IMR-90 (cell line): ENCODE data around the gene SNX2. TPM values are rescaled to one million over a fixed set of nuclear protein-coding genes. Genes with fewer than 3 reads are reported as not detected.
A peak's percentile ranks its signal among the peaks of the same experiment; 100 is the strongest.

Experiments used
- ATAC-seq: fragments of 200-7000 bp; cut with Tn5 transposase; 2 replicates; pipeline ENCODE4 v1.9.1; 2020; ENCODE audit warnings: low read depth, mild to moderate bottlenecking, moderate library complexity
- Bru-seq: library from RNA; stranded (reverse); fragments of 400-500 nt; gene quantifications from one replicate; lab custom pipeline; 2021; lab: Mats Ljungman, UMichigan
- BruChase-seq, 2 experiments: library from RNA; stranded (reverse); fragments of 400-500 nt; gene quantifications; one replicate each; lab custom pipeline; 2021; lab: Mats Ljungman, UMichigan
- BruUV-seq: library from RNA; stranded (reverse); fragments of 400-500 nt; replicated peaks from 2 replicates; lab custom pipeline; 2021; lab: Mats Ljungman, UMichigan
- CTCF ChIA-PET: fragments of 300-600 bp; formaldehyde crosslinking; extraction: SDS; loops from one replicate; lab custom pipeline; 2021; ENCODE audit warnings: antibody characterized with exemption; lab: Yijun Ruan, JAX
- POLR2A ChIA-PET: fragments of 300-600 bp; sonication (Branson Sonifier 250); formaldehyde crosslinking; loops from one replicate; lab custom pipeline; 2022; ENCODE audit warnings: antibody characterized with exemption; ENCODE audit not compliant: unreplicated experiment; lab: Charles Lee
- DNase-seq: peaks from one replicate; pipeline ENCODE4 v3.0.0; 2013
- H2AFZ ChIP-seq: replicated peaks from 2 replicates; pipeline ENCODE3; 2013; ENCODE audit warnings: low read length, mild to moderate bottlenecking; ENCODE audit not compliant: poor library complexity
- H2AK5ac ChIP-seq: 2 replicates; pipeline ENCODE4 v1.6.1; 2013; ENCODE audit warnings: low read depth, low read length, inconsistent platforms
- H2AK9ac ChIP-seq: replicated peaks from 2 replicates; pipeline ENCODE3; 2013; ENCODE audit warnings: mild to moderate bottlenecking, low read depth, low read length, moderate library complexity; ENCODE audit not compliant: poor library complexity
- H2BK120ac ChIP-seq: 2 replicates; pipeline ENCODE4 v1.6.1; 2013; ENCODE audit warnings: low read depth, low read length, inconsistent platforms
- H2BK15ac ChIP-seq: 3 replicates; pipeline ENCODE4 v1.6.1; 2013; ENCODE audit warnings: low read depth, low read length, inconsistent platforms
- H2BK20ac ChIP-seq: 2 replicates; pipeline ENCODE4 v1.6.1; 2013; ENCODE audit warnings: low read depth, mild to moderate bottlenecking, inconsistent platforms, low read length, moderate library complexity
- H2BK5ac ChIP-seq: 2 replicates; pipeline ENCODE4 v1.6.1; 2013; ENCODE audit warnings: mild to moderate bottlenecking, low read depth, low read length, inconsistent platforms; ENCODE audit not compliant: poor library complexity, severe bottlenecking
- H3K14ac ChIP-seq: replicated peaks from 2 replicates; pipeline ENCODE4 v1.6.1; 2013; ENCODE audit warnings: low read depth, low read length, inconsistent platforms
- H3K18ac ChIP-seq: 2 replicates; pipeline ENCODE4 v1.6.1; 2013; ENCODE audit warnings: low read depth, low read length, control low read depth
- H3K23ac ChIP-seq: 2 replicates; pipeline ENCODE4 v1.6.1; 2013; ENCODE audit warnings: low read depth, low read length, inconsistent platforms
- H3K27ac ChIP-seq: 2 replicates; pipeline ENCODE4 v1.5.1; 2013; ENCODE audit warnings: mild to moderate bottlenecking, control low read depth, low read length; ENCODE audit not compliant: insufficient read depth
- H3K27me3 ChIP-seq: 2 replicates; pipeline ENCODE4 v1.6.1; 2013; ENCODE audit warnings: low read length; ENCODE audit not compliant: control insufficient read depth, insufficient read depth
- H3K36me3 ChIP-seq: 2 replicates; pipeline ENCODE4 v1.6.1; 2013; ENCODE audit warnings: low read length, mixed read lengths; ENCODE audit not compliant: control insufficient read depth, insufficient read depth
- H3K4ac ChIP-seq: 2 replicates; pipeline ENCODE4 v1.6.1; 2013; ENCODE audit warnings: low read depth, low read length, inconsistent platforms
- H3K4me1 ChIP-seq: 2 replicates; pipeline ENCODE4 v1.6.1; 2013; ENCODE audit warnings: low read length, mixed read lengths; ENCODE audit not compliant: control insufficient read depth, insufficient read depth
- H3K4me2 ChIP-seq: 2 replicates; pipeline ENCODE4 v1.6.1; 2013; ENCODE audit warnings: low read depth, mild to moderate bottlenecking, control low read depth, low read length, moderate library complexity
- H3K4me3 ChIP-seq: 2 replicates; pipeline ENCODE4 v1.5.1; 2013; ENCODE audit warnings: low read depth, mild to moderate bottlenecking, control low read depth, low read length, moderate library complexity; ENCODE audit not compliant: insufficient read depth
- H3K56ac ChIP-seq: 2 replicates; pipeline ENCODE4 v1.6.1; 2013; ENCODE audit warnings: low read length, inconsistent platforms; ENCODE audit not compliant: insufficient read depth; ENCODE audit errors: extremely low read depth
- H3K79me1 ChIP-seq, 2 experiments: 2 replicates each; pipeline ENCODE4 v1.6.1; 2013; ENCODE audit warnings: low read length in 2 of 2, inconsistent platforms in 1 of 2, low read depth in 1 of 2
- H3K9ac ChIP-seq: 2 replicates; pipeline ENCODE4 v1.6.1; 2013; ENCODE audit warnings: low read depth, low read length, control low read depth
- H3K9me1 ChIP-seq: 2 replicates; pipeline ENCODE4 v1.6.1; 2013; ENCODE audit warnings: low read length, inconsistent platforms; ENCODE audit not compliant: insufficient read depth
- H3K9me3 ChIP-seq: 2 replicates; pipeline ENCODE4 v1.6.1; 2013; ENCODE audit warnings: low read length; ENCODE audit not compliant: control insufficient read depth, insufficient read depth
- H4K20me1 ChIP-seq: 2 replicates; pipeline ENCODE4 v1.6.1; 2013; ENCODE audit warnings: low read length, inconsistent platforms; ENCODE audit not compliant: insufficient read depth
- H4K5ac ChIP-seq: 2 replicates; pipeline ENCODE4 v1.6.1; 2013; ENCODE audit warnings: mild to moderate bottlenecking, low read depth, low read length, control low read depth
- H4K8ac ChIP-seq, 2 experiments: 2 replicates each; pipeline ENCODE4 v1.6.1; 2013; ENCODE audit warnings: low read depth in 2 of 2, low read length in 2 of 2, control low read depth in 1 of 2, inconsistent platforms in 1 of 2
- H4K91ac ChIP-seq: 2 replicates; pipeline ENCODE4 v1.6.1; 2013; ENCODE audit warnings: low read depth, low read length, inconsistent platforms; ENCODE audit not compliant: insufficient read depth
- BHLHE40 ChIP-seq: fragments of 150-350 bp; IDR thresholded peaks from 2 replicates; pipeline ENCODE4 v1.6.1; 2016; ENCODE audit warnings: mild to moderate bottlenecking, low read depth, low read length
- MAZ ChIP-seq: IDR thresholded peaks from 2 replicates; pipeline ENCODE4 v1.6.1; 2012; ENCODE audit warnings: low read depth, mild to moderate bottlenecking, low read length, improper control_type of control experiment, moderate library complexity, borderline replicate concordance
- POLR2A ChIP-seq: IDR thresholded peaks from 2 replicates; pipeline ENCODE4 v1.6.1; 2012; ENCODE audit warnings: mild to moderate bottlenecking, low read depth, low read length
- WGBS, 2 experiments: methylation state at CpG; one replicate each; pipeline versions ENCODE4 v1.1.5 to v1.1.7; 2013; ENCODE audit warnings: missing lambda C conversion rate in 2 of 2; ENCODE audit not compliant: insufficient read length in 1 of 2; ENCODE audit errors: extremely low coverage in 2 of 2; 5-methylcytosine and 5-hydroxymethylcytosine counted together
- dilution Hi-C: fragments of 300-500 bp; cut with HindIII; formaldehyde crosslinking; loops from one replicate; pipeline ENCODE4 v1.14.3; 2018; ENCODE audit warnings: low sequenced_read_pairs; ENCODE audit not compliant: unreplicated experiment
- in situ Hi-C: fragments of 300-500 bp; cut with MboI; formaldehyde crosslinking; loops from 3 replicates; pipeline ENCODE4 v1.14.3; 2019; ENCODE audit warnings: low sequenced_read_pairs, inconsistent platforms, mixed read lengths
- intact Hi-C: fragments of 100-400 bp; cut with micrococcal nuclease; formaldehyde crosslinking; loops from 2 replicates; pipeline ENCODE4 v1.10.0; 2022
- long read RNA-seq: library from polyadenylated mRNA; unstranded; transcript quantifications from one replicate; pipeline ENCODE4 v2.0.0, GENCODE V29; 2021; ENCODE audit not compliant: unreplicated experiment
- polyA plus RNA-seq, 3 experiments: library from polyadenylated mRNA; depleted of rRNA; stranded (reverse); fragments of >200 nt; gene quantifications; 2 replicates each; pipeline ENCODE4 v1.2.3, GENCODE V29; 2012; ENCODE audit warnings: low replicate concordance in 1 of 3
- total RNA-seq: library from RNA; depleted of rRNA; stranded (reverse); fragments of >200 nt; gene quantifications from 2 replicates; pipeline ENCODE4 v1.2.3, GENCODE V29; 2012; rRNA removed
- TF ChIP-seq, protein P1 (sequence below): fragments of 150-350 bp; IDR thresholded peaks from 2 replicates; pipeline ENCODE4 v1.6.1; 2017; ENCODE audit warnings: mild to moderate bottlenecking, antibody characterized with exemption, low read length, low read depth

The SNX2 gene, protein sequence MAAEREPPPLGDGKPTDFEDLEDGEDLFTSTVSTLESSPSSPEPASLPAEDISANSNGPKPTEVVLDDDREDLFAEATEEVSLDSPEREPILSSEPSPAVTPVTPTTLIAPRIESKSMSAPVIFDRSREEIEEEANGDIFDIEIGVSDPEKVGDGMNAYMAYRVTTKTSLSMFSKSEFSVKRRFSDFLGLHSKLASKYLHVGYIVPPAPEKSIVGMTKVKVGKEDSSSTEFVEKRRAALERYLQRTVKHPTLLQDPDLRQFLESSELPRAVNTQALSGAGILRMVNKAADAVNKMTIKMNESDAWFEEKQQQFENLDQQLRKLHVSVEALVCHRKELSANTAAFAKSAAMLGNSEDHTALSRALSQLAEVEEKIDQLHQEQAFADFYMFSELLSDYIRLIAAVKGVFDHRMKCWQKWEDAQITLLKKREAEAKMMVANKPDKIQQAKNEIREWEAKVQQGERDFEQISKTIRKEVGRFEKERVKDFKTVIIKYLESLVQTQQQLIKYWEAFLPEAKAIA
- 52.9 and 54.7 TPM in 2 replicates for total RNA-seq
- 24.9 and 26.3 TPM in 2 replicates for polyA plus RNA-seq (2012; rRNA removed)
- 6.7 and 8.8 TPM in 2 replicates for polyA plus RNA-seq (2012; cell fraction: cytosol; rRNA removed)
- polyA plus RNA-seq (2012; cell fraction: nucleus; rRNA removed; ENCODE audit: low replicate concordance), result 2.9 and 8.8 TPM in 2 replicates
- Bru-seq, nascent RNA, result percentile 74 among the genes with signal in this experiment
- BruChase-seq, experiment 1, labeled RNA remaining after a 6-hour chase, result percentile 73 among the genes with signal in this experiment
- percentile 74 among the genes with signal in this experiment for BruChase-seq, experiment 2, labeled RNA remaining after a 2-hour chase
- long read RNA-seq, transcript SNX2-201 (15 exons, 2,128 nt), result major isoform, 96 of 108 reads
- long read RNA-seq, partial matches to known transcripts, result 4 of 108 reads
- long read RNA-seq, other reads (novel, unspliced or antisense), result 8 of 108 reads

GRCh38 chr5:122774861-122775549 lies at the start of gene SNX2:
Gene SNX2, plus strand, starts transcription at chr5:122775080. Its CDS starts 24 bp downstream, at chr5:122775104.
- H3K23ac ChIP-seq, result peak within 1 kb of the TSS; percentile 100
- CTCF ChIA-PET, result interaction anchor here (0.5 to 0.8 kb wide), 2 partner anchors 58 to 71 kb away, joined by 3 read pairs; no protein-coding TSS in a partner anchor
- DNase-seq, result peak; percentile 76
- peak within 1 kb of the TSS; percentile 90 for H3K4me3 ChIP-seq
- H2AK9ac ChIP-seq, result peak within 1 kb of the TSS; percentile 65
- H3K36me3 ChIP-seq, result no peaks in the 10 kb centered on the region
- peak within 1 kb of the TSS; percentile 91 for H4K91ac ChIP-seq
- no peaks in the 10 kb centered on the region for H3K4me1 ChIP-seq
- H3K9me1 ChIP-seq, result peaks cover 6% of the 10 kb centered on the region; the same call in 1 of the 2 replicates
- intact Hi-C loops (loop anchor here (2.0 kb wide), 1 partner anchor 72 kb away; no protein-coding TSS in a partner anchor), dilution Hi-C loops (no loop called here), in situ Hi-C loops (no loop called here)
- POLR2A ChIA-PET, result no interaction called here
- H3K9me3 ChIP-seq, result no peaks in the 10 kb centered on the region
- H3K56ac ChIP-seq, result peak within 1 kb of the TSS; percentile 86; the same call in 1 of the 2 replicates
- H3K9ac ChIP-seq, result peak within 1 kb of the TSS; percentile 97
- H2BK5ac ChIP-seq, result peak within 1 kb of the TSS; percentile 70
- peak within 1 kb of the TSS; percentile 80 for H3K27ac ChIP-seq
- peak within 1 kb of the TSS; percentile 82; the same call in 2 of the 3 replicates for H2BK15ac ChIP-seq
- H2AK5ac ChIP-seq, result no peak within 1 kb of the TSS; the same call in 1 of the 2 replicates
- H2AFZ ChIP-seq, result peak within 1 kb of the TSS; percentile 97
- peak within 1 kb of the TSS; percentile 91 for H3K4me2 ChIP-seq
- H3K79me1 ChIP-seq, result peaks cover 7 to 30% of the 10 kb centered on the region in 2 experiments
- peaks cover 3% of the 10 kb centered on the region; the same call in 1 of the 2 replicates for H4K20me1 ChIP-seq
- peak within 1 kb of the TSS; percentile 92 for H2BK120ac ChIP-seq
- peak within 1 kb of the TSS; percentile 97 for H3K4ac ChIP-seq
- H2BK20ac ChIP-seq, result peak within 1 kb of the TSS; percentile 67
- BruUV-seq, result no TSS peak
- TF ChIP-seq POLR2A, result peak; percentile 64; the same call in 1 of the 2 replicates
- TF ChIP-seq MAZ, result no peak
- TF ChIP-seq BHLHE40, result peak; percentile 88
- TF ChIP-seq, protein P1, sequence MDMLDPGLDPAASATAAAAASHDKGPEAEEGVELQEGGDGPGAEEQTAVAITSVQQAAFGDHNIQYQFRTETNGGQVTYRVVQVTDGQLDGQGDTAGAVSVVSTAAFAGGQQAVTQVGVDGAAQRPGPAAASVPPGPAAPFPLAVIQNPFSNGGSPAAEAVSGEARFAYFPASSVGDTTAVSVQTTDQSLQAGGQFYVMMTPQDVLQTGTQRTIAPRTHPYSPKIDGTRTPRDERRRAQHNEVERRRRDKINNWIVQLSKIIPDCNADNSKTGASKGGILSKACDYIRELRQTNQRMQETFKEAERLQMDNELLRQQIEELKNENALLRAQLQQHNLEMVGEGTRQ, result peak; percentile 94
- H3K18ac ChIP-seq, result peak within 1 kb of the TSS; percentile 95
- no peaks in the 10 kb centered on the region; the same call in 1 of the 2 replicates for H3K27me3 ChIP-seq
- 3% methylated on average over 19 of the region's 67 CpGs; no CpG with 5 or more reads in 1 of the 2 experiments for WGBS, 2 experiments
- H4K5ac ChIP-seq, result peak within 1 kb of the TSS; percentile 90
- ATAC-seq, result peak; percentile 97
- peak within 1 kb of the TSS; percentile 98 for H3K14ac ChIP-seq
- H4K8ac ChIP-seq, result peak within 1 kb of the TSS; percentile 86 to 99
